ENCODE measurements around the gene NDRG2. TPM values are rescaled to one million over a fixed set of nuclear protein-coding genes. Genes with fewer than 3 reads are reported as not detected.

Gene NDRG2
- polyA plus RNA-seq, 2 donors, result 131 to 252 TPM

DNA sequence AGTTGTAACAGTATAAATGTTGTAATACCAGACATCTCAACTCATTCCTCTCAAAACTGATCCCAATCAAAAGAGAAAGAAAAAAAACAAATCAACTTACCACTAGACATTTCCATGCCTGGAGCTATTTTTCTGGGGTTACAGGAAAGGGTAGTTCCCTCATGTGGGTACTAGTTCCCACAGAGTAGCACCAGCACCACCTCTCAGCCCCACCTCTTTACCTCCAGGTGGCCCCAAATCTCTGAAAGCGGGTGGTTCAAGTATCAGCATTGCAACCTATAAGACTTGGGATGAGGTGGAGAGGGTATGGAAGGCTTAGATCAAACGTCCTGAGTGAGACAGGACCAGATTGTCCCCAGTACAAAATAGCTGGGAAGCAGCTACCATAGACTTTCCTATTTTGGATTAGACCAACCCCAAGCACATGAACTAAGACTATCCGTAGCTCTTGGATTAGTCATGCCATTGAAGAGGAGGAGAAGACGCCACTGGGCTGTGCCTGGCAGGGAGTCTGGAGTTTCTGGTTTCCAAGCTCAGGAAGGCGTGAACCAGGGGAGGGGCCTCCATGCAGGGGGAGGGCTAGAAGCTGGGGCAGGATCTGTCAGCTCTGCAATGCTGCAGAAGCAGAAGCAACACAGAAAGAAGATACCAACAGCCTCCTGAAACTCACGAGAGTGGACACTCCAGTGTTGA, 26.0 kb downstream of the NDRG2 start, which contains the start of gene SLC39A2:
Gene SLC39A2, plus strand, starts transcription at position 620 of the 693 bp plus-strand sequence. CDS start 154 bp downstream, outside the sequence.
- H3K9me3 ChIP-seq (ENCODE audit: control insufficient read depth in 2 of 2, insufficient read depth in 1 of 2, low read depth in 1 of 2, low read length in 1 of 2), result no peaks in the 10 kb centered on the region
- peaks cover 11 to 21% of the 10 kb centered on the region in 2 donors for H3K36me3 ChIP-seq (ENCODE audit: control insufficient read depth in 2 of 2, insufficient read depth in 2 of 2, low read length in 1 of 2)
- no peaks in the 10 kb centered on the region for H3K27me3 ChIP-seq (ENCODE audit: control insufficient read depth in 1 of 2, insufficient read depth in 2 of 2, low read length in 2 of 2)
- peak within 1 kb of the TSS; percentile 81 to 89 for H3K27ac ChIP-seq (ENCODE audit: low read depth in 2 of 2, low read length in 1 of 2)
- H3K4me3 ChIP-seq (ENCODE audit: low read depth in 1 of 2, low read length in 2 of 2), result peak within 1 kb of the TSS; percentile 0 to 26
- peaks cover 3 to 8% of the 10 kb centered on the region in 2 donors for H3K4me1 ChIP-seq (ENCODE audit: control insufficient read depth in 2 of 2, insufficient read depth in 2 of 2, low read length in 1 of 2)
- WGBS, 2 donors, result 29 to 32% methylated on average over 6 of the region's 6 CpGs

DNA sequence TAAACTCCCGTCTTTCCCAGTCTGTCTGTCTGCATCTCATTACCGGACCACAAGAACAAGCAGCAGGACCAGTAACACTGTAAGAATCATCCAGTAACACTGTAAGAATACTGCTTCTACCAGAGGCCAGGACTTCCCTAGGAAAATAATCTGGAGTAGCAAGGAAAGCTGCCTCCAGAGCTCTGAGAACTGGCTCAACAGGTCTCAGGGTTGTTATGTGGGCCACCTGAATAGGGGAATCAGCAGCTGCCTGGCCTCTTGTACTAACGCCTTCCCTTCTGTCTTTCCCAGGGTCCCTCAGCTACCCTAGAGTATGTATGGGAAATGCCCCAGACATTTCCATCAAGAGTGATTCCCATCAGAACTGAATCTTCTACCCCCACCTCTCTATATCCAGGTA, 26.7 kb downstream of the NDRG2 start:
- H3K4me3 ChIP-seq (ENCODE audit: low read depth in 1 of 2, low read length in 2 of 2), result peak overlapping the region; percentile 0 to 26
- H3K4me1 ChIP-seq (ENCODE audit: control insufficient read depth in 2 of 2, insufficient read depth in 2 of 2, low read length in 1 of 2), result peaks cover 3 to 8% of the 10 kb centered on the region in 2 donors
- no peaks in the 10 kb centered on the region for H3K9me3 ChIP-seq (ENCODE audit: control insufficient read depth in 2 of 2, insufficient read depth in 1 of 2, low read depth in 1 of 2, low read length in 1 of 2)
- 47 to 68% methylated on average over 3 of the region's 3 CpGs for WGBS, 2 donors
- H3K36me3 ChIP-seq (ENCODE audit: control insufficient read depth in 2 of 2, insufficient read depth in 2 of 2, low read length in 1 of 2), result peaks cover 11 to 21% of the 10 kb centered on the region in 2 donors
- H3K27ac ChIP-seq (ENCODE audit: low read depth in 2 of 2, low read length in 1 of 2), result peak overlapping the region; percentile 81 to 88
- H3K27me3 ChIP-seq (ENCODE audit: control insufficient read depth in 1 of 2, insufficient read depth in 2 of 2, low read length in 2 of 2), result no peaks in the 10 kb centered on the region

DNA sequence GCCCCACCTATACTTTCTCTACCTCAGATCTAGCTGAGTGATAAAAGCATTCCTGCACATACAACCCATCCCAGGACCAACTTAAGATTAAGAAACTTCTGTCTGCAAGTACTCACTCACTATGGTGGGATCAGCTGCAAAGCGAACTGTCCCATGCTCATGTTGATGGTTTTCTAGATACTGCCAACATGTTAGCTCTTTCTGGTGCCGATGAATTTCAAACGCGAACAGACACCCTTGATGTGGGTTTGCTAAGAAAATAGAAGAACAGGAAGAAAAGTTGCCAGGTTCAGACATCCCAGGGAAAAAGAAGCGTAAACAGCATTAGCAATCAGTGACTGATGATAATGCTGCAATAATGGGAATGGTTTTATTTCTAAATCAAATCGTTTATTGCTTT, 27.3 kb downstream of the NDRG2 start:
- Histone ChIP-seq H3K4me3 (ENCODE audit: low read depth in 1 of 2, low read length in 2 of 2) (no peak overlapping the region), H3K9me3 (ENCODE audit: control insufficient read depth in 2 of 2, insufficient read depth in 1 of 2, low read depth in 1 of 2, low read length in 1 of 2) (no peaks in the 10 kb centered on the region), H3K4me1 (ENCODE audit: control insufficient read depth in 2 of 2, insufficient read depth in 2 of 2, low read length in 1 of 2) (peaks cover 3 to 8% of the 10 kb centered on the region in 2 donors), H3K27me3 (ENCODE audit: control insufficient read depth in 1 of 2, insufficient read depth in 2 of 2, low read length in 2 of 2) (no peaks in the 10 kb centered on the region), H3K27ac (ENCODE audit: low read depth in 2 of 2, low read length in 1 of 2) (peak overlapping the region; percentile 28 to 35), H3K36me3 (ENCODE audit: control insufficient read depth in 2 of 2, insufficient read depth in 2 of 2, low read length in 1 of 2) (peaks cover 11 to 22% of the 10 kb centered on the region in 2 donors)
- WGBS, 2 donors, result 65 to 66% methylated on average over 6 of the region's 6 CpGs

DNA sequence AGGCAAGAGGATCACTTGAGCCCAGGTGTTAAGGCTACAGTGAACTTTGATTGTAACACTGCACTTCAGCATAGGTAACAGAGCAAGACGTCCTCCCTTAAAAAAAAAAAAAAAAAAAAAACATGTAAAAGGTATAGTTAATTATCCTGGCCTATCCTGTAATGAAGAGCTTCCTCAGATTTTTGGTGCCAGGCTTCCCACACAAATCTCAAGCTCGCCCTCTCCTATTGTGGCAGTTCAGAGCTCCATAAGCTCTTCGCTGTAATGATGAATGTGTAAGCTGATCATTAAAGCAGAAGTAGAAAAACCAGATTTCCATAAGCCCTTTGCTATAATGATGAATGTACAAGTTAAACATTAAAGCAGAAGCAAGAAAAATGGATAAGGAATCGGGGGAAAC, 27.7 kb downstream of the NDRG2 start:
- H3K36me3 ChIP-seq (ENCODE audit: control insufficient read depth in 2 of 2, insufficient read depth in 2 of 2, low read length in 1 of 2), result peaks cover 11 to 24% of the 10 kb centered on the region in 2 donors
- H3K9me3 ChIP-seq (ENCODE audit: control insufficient read depth in 2 of 2, insufficient read depth in 1 of 2, low read depth in 1 of 2, low read length in 1 of 2), result no peaks in the 10 kb centered on the region
- 45 to 46% methylated on average over 4 of the region's 4 CpGs for WGBS, 2 donors
- H3K27ac ChIP-seq (ENCODE audit: low read depth in 2 of 2, low read length in 1 of 2), result peak overlapping the region in 1 of 2 donors; percentile 35
- no peak overlapping the region for H3K4me3 ChIP-seq (ENCODE audit: low read depth in 1 of 2, low read length in 2 of 2)
- no peaks in the 10 kb centered on the region for H3K27me3 ChIP-seq (ENCODE audit: control insufficient read depth in 1 of 2, insufficient read depth in 2 of 2, low read length in 2 of 2)
- peaks cover 3 to 8% of the 10 kb centered on the region in 2 donors for H3K4me1 ChIP-seq (ENCODE audit: control insufficient read depth in 2 of 2, insufficient read depth in 2 of 2, low read length in 1 of 2)

DNA sequence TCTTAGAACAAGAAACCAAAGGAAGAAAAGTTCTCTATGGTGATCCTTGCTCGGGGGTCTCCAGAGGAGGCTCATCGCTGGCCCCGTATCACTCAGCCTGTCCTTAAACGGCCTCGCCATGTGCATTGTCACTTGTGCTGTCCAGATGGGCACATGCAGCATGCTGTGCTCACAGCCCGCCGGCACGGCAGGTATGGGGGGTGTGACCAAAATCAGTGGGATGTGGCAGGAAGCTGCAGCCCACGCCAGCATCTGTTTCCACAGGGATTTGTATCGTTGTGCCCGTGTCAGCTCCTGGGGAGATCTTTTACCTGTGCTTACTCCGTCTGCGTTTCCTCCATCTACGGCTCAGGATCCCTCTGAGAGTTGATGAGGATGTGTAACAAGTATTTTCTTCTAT, 28.3 kb downstream of the NDRG2 start:
- Histone ChIP-seq H3K36me3 (ENCODE audit: control insufficient read depth in 2 of 2, insufficient read depth in 2 of 2, low read length in 1 of 2) (peaks cover 11 to 24% of the 10 kb centered on the region in 2 donors), H3K4me3 (ENCODE audit: low read depth in 1 of 2, low read length in 2 of 2) (no peak overlapping the region), H3K27me3 (ENCODE audit: control insufficient read depth in 1 of 2, insufficient read depth in 2 of 2, low read length in 2 of 2) (no peaks in the 10 kb centered on the region), H3K27ac (ENCODE audit: low read depth in 2 of 2, low read length in 1 of 2) (peak overlapping the region in 1 of 2 donors; percentile 77), H3K4me1 (ENCODE audit: control insufficient read depth in 2 of 2, insufficient read depth in 2 of 2, low read length in 1 of 2) (peaks cover 3 to 8% of the 10 kb centered on the region in 2 donors), H3K9me3 (ENCODE audit: control insufficient read depth in 2 of 2, insufficient read depth in 1 of 2, low read depth in 1 of 2, low read length in 1 of 2) (no peaks in the 10 kb centered on the region)
- WGBS, 2 donors, result 81 to 89% methylated on average over 14 of the region's 14 CpGs

DNA sequence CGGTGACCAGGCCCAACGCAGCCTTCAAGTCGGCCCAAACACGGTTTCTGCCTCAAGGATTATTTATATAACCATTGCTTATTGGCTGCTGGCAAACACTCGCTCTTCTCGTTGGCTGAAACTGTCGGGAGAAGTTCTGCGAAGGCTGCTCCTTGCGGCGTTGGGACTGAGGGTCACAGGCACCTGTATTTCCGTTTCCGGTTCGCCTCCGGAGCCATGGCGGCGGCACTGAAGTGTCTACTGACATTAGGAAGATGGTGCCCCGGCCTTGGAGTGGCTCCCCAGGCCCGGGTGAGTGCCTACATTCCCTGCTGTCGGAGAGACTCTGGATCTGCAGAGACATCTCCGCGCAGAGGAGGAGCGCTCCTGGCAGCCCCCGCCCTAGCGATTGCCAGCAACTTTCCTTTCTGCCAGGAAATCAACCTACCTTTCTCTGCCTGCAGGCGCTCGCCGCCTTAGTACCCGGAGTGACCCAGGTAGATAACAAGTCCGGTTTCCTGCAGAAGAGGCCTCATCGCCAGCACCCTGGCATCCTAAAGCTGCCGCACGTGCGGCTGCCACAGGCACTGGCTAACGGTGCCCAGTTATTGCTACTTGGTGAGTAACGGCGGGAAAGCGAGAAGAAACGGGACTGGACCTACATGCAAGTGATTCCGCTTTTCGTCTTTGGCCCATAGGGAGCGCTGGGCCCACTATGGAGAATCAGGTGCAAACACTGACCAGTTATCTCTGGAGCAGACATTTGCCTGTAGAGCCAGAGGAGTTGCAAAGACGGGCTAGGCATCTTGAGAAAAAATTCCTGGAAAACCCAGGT, 34.9 kb downstream of the NDRG2 start, which contains the start of gene METTL17:
Gene METTL17, plus strand, starts transcription at position 194 of the 814 bp plus-strand sequence. Its CDS starts 23 bp downstream, at position 217.
- 0% methylated on average over 42 of the region's 42 CpGs for whole genome bisulfite sequencing, 2 donors
- Histone ChIP-seq H3K9me3 (ENCODE audit: control insufficient read depth in 2 of 2, insufficient read depth in 1 of 2, low read depth in 1 of 2, low read length in 1 of 2) (no peaks in the 10 kb centered on the region), H3K4me3 (ENCODE audit: low read depth in 1 of 2, low read length in 2 of 2) (peak within 1 kb of the TSS; percentile 78 to 96), H3K27ac (ENCODE audit: low read depth in 2 of 2, low read length in 1 of 2) (peak within 1 kb of the TSS; percentile 88 to 89), H3K4me1 (ENCODE audit: control insufficient read depth in 2 of 2, insufficient read depth in 2 of 2, low read length in 1 of 2) (peaks cover 0 to 5% of the 10 kb centered on the region in 2 donors), H3K27me3 (ENCODE audit: control insufficient read depth in 1 of 2, insufficient read depth in 2 of 2, low read length in 2 of 2) (no peaks in the 10 kb centered on the region), H3K36me3 (ENCODE audit: control insufficient read depth in 2 of 2, insufficient read depth in 2 of 2, low read length in 1 of 2) (peaks cover 5 to 11% of the 10 kb centered on the region in 2 donors)

DNA sequence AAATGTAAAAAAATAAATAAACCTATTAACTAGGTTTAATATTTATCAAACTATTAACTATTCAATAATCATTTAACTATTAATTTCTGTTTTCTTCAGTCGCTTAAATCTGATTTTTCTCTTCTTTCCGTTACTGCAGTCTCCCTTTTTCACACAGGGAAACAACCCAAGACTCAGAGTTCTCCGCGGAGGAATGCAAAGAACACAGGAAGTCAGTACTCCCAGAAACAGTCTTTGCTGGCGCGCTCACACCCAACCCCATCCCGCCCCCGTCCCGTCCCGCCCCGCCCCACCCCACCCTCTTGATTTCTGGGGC, 35.4 kb downstream of the NDRG2 start:
- Histone ChIP-seq H3K4me3 (ENCODE audit: low read depth in 1 of 2, low read length in 2 of 2) (peak overlapping the region; percentile 78 to 96), H3K27ac (ENCODE audit: low read depth in 2 of 2, low read length in 1 of 2) (peak overlapping the region; percentile 87 to 88), H3K36me3 (ENCODE audit: control insufficient read depth in 2 of 2, insufficient read depth in 2 of 2, low read length in 1 of 2) (peaks cover 1 to 6% of the 10 kb centered on the region in 2 donors), H3K27me3 (ENCODE audit: control insufficient read depth in 1 of 2, insufficient read depth in 2 of 2, low read length in 2 of 2) (no peaks in the 10 kb centered on the region), H3K9me3 (ENCODE audit: control insufficient read depth in 2 of 2, insufficient read depth in 1 of 2, low read depth in 1 of 2, low read length in 1 of 2) (no peaks in the 10 kb centered on the region), H3K4me1 (ENCODE audit: control insufficient read depth in 2 of 2, insufficient read depth in 2 of 2, low read length in 1 of 2) (peaks cover 0 to 5% of the 10 kb centered on the region in 2 donors)
- 1% methylated on average over 11 of the region's 11 CpGs for WGBS, 2 donors

DNA sequence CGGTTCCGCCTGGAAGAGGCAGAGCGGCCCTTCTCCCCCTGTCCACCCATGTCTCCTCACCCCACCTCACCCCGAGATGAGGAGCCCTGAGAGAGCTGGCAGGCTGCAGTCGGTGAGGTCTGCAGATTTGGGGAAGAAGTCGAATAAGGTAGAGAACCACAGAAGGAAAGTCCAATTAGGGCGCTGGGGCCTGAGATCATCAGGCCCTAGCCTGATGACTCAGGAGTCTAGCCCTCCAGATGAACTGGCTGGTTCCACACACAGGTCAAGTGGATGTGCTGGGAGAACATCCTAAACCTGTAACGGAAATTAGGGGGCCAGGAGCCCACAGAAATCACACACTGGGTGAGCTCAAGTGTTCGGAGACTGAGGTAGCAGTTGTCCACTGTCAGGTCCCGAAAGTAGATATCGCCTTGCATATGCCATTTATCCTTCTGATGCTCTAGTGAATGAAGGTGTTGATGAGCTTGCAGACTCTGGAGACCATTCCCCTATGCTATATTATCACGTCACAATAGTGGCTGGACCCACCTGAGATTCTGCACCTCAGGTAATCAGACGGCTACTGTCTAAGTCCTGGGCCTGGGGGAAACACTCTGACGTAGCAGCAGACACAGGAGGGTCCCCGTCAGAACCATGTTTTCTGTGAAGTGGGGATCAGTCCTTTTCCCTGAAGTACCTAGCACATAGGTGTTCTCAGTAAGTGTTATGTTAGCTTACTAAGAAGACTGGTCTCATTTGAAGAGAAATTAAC, 36.0 kb downstream of the NDRG2 start:
- Histone ChIP-seq H3K36me3 (ENCODE audit: control insufficient read depth in 2 of 2, insufficient read depth in 2 of 2, low read length in 1 of 2) (peaks cover 0 to 3% of the 10 kb centered on the region in 2 donors), H3K9me3 (ENCODE audit: control insufficient read depth in 2 of 2, insufficient read depth in 1 of 2, low read depth in 1 of 2, low read length in 1 of 2) (no peaks in the 10 kb centered on the region), H3K4me1 (ENCODE audit: control insufficient read depth in 2 of 2, insufficient read depth in 2 of 2, low read length in 1 of 2) (peaks cover 0 to 5% of the 10 kb centered on the region in 2 donors), H3K27me3 (ENCODE audit: control insufficient read depth in 1 of 2, insufficient read depth in 2 of 2, low read length in 2 of 2) (no peaks in the 10 kb centered on the region), H3K4me3 (ENCODE audit: low read depth in 1 of 2, low read length in 2 of 2) (peak overlapping the region in 1 of 2 donors; percentile 96), H3K27ac (ENCODE audit: low read depth in 2 of 2, low read length in 1 of 2) (peak overlapping the region; percentile 87 to 89)
- 85 to 86% methylated on average over 15 of the region's 15 CpGs for WGBS, 2 donors

DNA sequence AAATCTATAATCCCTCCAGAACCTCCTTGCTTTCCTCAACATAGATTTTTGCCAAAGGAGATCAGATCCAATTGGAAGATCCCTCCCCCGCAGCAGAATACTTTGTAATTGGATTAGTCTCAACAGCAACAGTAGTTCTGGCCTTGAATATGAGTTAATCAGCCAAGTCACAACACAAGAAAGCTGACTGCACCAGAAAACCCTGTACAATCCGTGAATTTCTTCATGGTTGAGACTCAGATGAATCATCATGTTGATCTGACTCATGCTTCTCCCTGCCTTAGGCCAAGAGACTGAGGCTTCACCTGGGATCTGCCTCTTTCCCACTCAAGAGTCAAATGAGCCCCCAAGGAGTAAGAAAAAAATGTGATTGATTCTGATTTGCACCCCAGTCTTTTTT, 38.0 kb downstream of the NDRG2 start:
- H3K4me1 ChIP-seq (ENCODE audit: control insufficient read depth in 2 of 2, insufficient read depth in 2 of 2, low read length in 1 of 2), result peaks cover 0 to 5% of the 10 kb centered on the region in 2 donors
- no peaks in the 10 kb centered on the region for H3K36me3 ChIP-seq (ENCODE audit: control insufficient read depth in 2 of 2, insufficient read depth in 2 of 2, low read length in 1 of 2)
- WGBS, 2 donors, result 22 to 36% methylated on average over 2 of the region's 2 CpGs
- no peak overlapping the region for H3K4me3 ChIP-seq (ENCODE audit: low read depth in 1 of 2, low read length in 2 of 2)
- no peaks in the 10 kb centered on the region for H3K27me3 ChIP-seq (ENCODE audit: control insufficient read depth in 1 of 2, insufficient read depth in 2 of 2, low read length in 2 of 2)
- H3K27ac ChIP-seq (ENCODE audit: low read depth in 2 of 2, low read length in 1 of 2), result peak overlapping the region; percentile 58 to 71
- no peaks in the 10 kb centered on the region for H3K9me3 ChIP-seq (ENCODE audit: control insufficient read depth in 2 of 2, insufficient read depth in 1 of 2, low read depth in 1 of 2, low read length in 1 of 2)

Measured in esophagus (tissue), 2 donors.